ENCODE results near the gene NAALADL2. TPM values are rescaled to one million over a fixed set of nuclear protein-coding genes. Genes with fewer than 3 reads are reported as not detected.

Gene NAALADL2
- total and polyA plus RNA-seq, 2 donors (not counting 3 experiments of a cell fraction or from before 2014, with no cell fraction given) = 1.1 to 4.0 TPM

GRCh38 chr3:175646865-175647264, 787.7 kb downstream of the NAALADL2 start:
- Histone ChIP-seq H3K79me2 (ENCODE audit: control insufficient read depth, insufficient read depth, low read length) (no peaks in the 10 kb centered on the region), H3K4me2 (ENCODE audit: insufficient read depth, low read length) (no peak overlapping the region), H3K4me1 (ENCODE audit: control insufficient read depth, extremely low read depth, insufficient read depth, low read length) (no peaks in the 10 kb centered on the region), H3K9ac (replicated peaks; ENCODE audit: extremely low read depth, insufficient read depth, low read length) (no peak overlapping the region), H3K27ac (ENCODE audit: insufficient read depth, low read depth, low read length) (no peak overlapping the region), H3K9me1 (replicated peaks; ENCODE audit: control insufficient read depth, extremely low read depth, insufficient read depth, low read length) (no peaks in the 10 kb centered on the region), H3K9me3 (replicated peaks; ENCODE audit: control insufficient read depth, insufficient read depth, low read length) (no peaks in the 10 kb centered on the region), H3K36me3 (ENCODE audit: control insufficient read depth in 2 of 2, extremely low read depth in 1 of 2, insufficient read depth in 2 of 2, low read length in 2 of 2) (no peaks in the 10 kb centered on the region), H3K27me3 (ENCODE audit: control insufficient read depth in 2 of 2, insufficient read depth in 2 of 2, low read length in 2 of 2) (no peaks in the 10 kb centered on the region), H3K4me3 (replicated peaks in 1 of 3; ENCODE audit: insufficient read depth in 1 of 3, low read depth in 1 of 3, low read length in 3 of 3) (no peak overlapping the region), H4K20me1 (replicated peaks; ENCODE audit: control insufficient read depth, extremely low read depth, insufficient read depth, low read length) (no peaks in the 10 kb centered on the region), H2AFZ (ENCODE audit: low read depth, low read length) (no peak overlapping the region)
- ChIA-PET CTCF (no interaction called here), POLR2A (no interaction called here)
- intact Hi-C loops (cut with micrococcal nuclease) = no loop called here
- DNase-seq (ENCODE audit: low read depth, low spot score) (no peak), FAIRE-seq (no peak)
- dilution Hi-C loops (cut with MboI; ENCODE audit: extremely low pct_ligation_motif_present, low sequenced_read_pairs) = no loop called here
- no peak for TF ChIP-seq POLR2AphosphoS5 (IDR thresholded peaks at IDR 0.05; ENCODE audit: insufficient read depth, low read depth, low read length)
- TF ChIP-seq MAX (IDR thresholded peaks at IDR 0.05; ENCODE audit: insufficient read depth, insufficient read length) = no peak
- TF ChIP-seq JUN (IDR thresholded peaks at IDR 0.05; ENCODE audit: borderline replicate concordance, insufficient read depth, insufficient read length, low read depth) = no peak
- TF ChIP-seq POLR2A (IDR thresholded peaks at IDR 0.05; ENCODE audit: low read depth, low read length) = no peak
- no peak for TF ChIP-seq CTCF (IDR thresholded peaks at IDR 0.05; ENCODE audit: extremely low read depth in 1 of 2, insufficient read depth in 1 of 2, low read depth in 1 of 2, low read length in 2 of 2)
- no peak for TF ChIP-seq EZH2 (IDR thresholded peaks at IDR 0.05; ENCODE audit: borderline replicate concordance, low read depth, low read length, severe bottlenecking)
- TF ChIP-seq FOS (IDR thresholded peaks at IDR 0.05; ENCODE audit: borderline replicate concordance, insufficient read depth, low read length) = no peak
- TF ChIP-seq MYC (IDR thresholded peaks at IDR 0.05; ENCODE audit: low read depth, low read length) = no peak
- no peak for TF ChIP-seq GATA2 (IDR thresholded peaks at IDR 0.05; ENCODE audit: insufficient read depth, insufficient read length, low read depth, low read length)
- no TSS peak for BruUV-seq (replicated peaks)

Data from endothelial cell of umbilical vein (primary cell).